ENCODE measurements around the gene MTFR1L. TPM values are rescaled to one million over a fixed set of nuclear protein-coding genes. Genes with fewer than 3 reads are reported as not detected.

Gene MTFR1L
- total and polyA plus RNA-seq, 9 of the 15 experiments (the other 6 are each of a cell fraction or from before 2014, with no cell fraction given): 41.4 to 98.5 (median 53.7) TPM

- TF ChIP-seq ZNF699 (CRISPR knock-in tag; IDR thresholded peaks at IDR 0.05; ENCODE audit: insufficient replicate concordance) (no peak), CBFA2T2 (conservative IDR thresholded peaks at IDR 0.05) (peak; percentile 52; the same call in 1 of the 2 replicates), UBTF (IDR thresholded peaks at IDR 0.05; ENCODE audit: borderline replicate concordance in 1 of 2, low read depth in 2 of 2, low read length in 2 of 2) (no peak), SIRT6 (IDR thresholded peaks at IDR 0.05; ENCODE audit: low read depth, low read length) (no peak), MEIS2 (IDR thresholded peaks at IDR 0.05; ENCODE audit: partially characterized antibody) (peak; percentile 48), EWSR1 (IDR thresholded peaks at IDR 0.05; ENCODE audit: borderline replicate concordance, low read depth, partially characterized antibody) (no peak), ZKSCAN1 (IDR thresholded peaks at IDR 0.05; ENCODE audit: low read depth, low read length) (no peak), ZNF280B (CRISPR knock-in tag; IDR thresholded peaks at IDR 0.05) (no peak), CHD4 (IDR thresholded peaks at IDR 0.05; ENCODE audit: insufficient read depth, insufficient replicate concordance, low read depth, low read length, poor library complexity, severe bottlenecking) (peak; percentile 11), ZBTB1 (CRISPR knock-in tag; IDR thresholded peaks at IDR 0.05; ENCODE audit: borderline replicate concordance, low read depth) (no peak), E2F4 (CRISPR knock-in tag; IDR thresholded peaks at IDR 0.05; ENCODE audit: low read depth) (no peak), KLF16 (IDR thresholded peaks at IDR 0.05) (no peak), HCFC1 (IDR thresholded peaks at IDR 0.05; ENCODE audit: low read depth, low read length) (no peak), SP2 (IDR thresholded peaks at IDR 0.05; ENCODE audit: extremely low read depth, low read depth, low read length, poor library complexity, severe bottlenecking) (no peak), RCOR1 (IDR thresholded peaks at IDR 0.05; ENCODE audit: borderline replicate concordance in 1 of 2, low read depth in 2 of 2, low read length in 2 of 2) (peak in 1 of 2 experiments; percentile 53; a peak in 2 of 4 replicates), SREBF1 (IDR thresholded peaks at IDR 0.05; ENCODE audit: borderline replicate concordance, low read depth, low read length) (no peak), ZNF121 (CRISPR knock-in tag; conservative IDR thresholded peaks at IDR 0.05) (no peak), ZBTB17 (CRISPR knock-in tag; IDR thresholded peaks at IDR 0.05) (no peak), SRSF7 (optimal IDR thresholded peaks at IDR 0.05; ENCODE audit: low read depth, low read length) (no peak), DACH1 (IDR thresholded peaks at IDR 0.05; ENCODE audit: partially characterized antibody) (no peak), ZNF76 (CRISPR knock-in tag; IDR thresholded peaks at IDR 0.05; ENCODE audit: borderline replicate concordance) (no peak), NFXL1 (CRISPR knock-in tag; IDR thresholded peaks at IDR 0.05) (no peak)
These were observed 41.8 kb downstream of the MTFR1L start (continued) for GRCh38 chr1:25861316-25862286.
